Measurements from ENCODE around the gene NCOA1.
"Not testable (repeated sequence)": the region's sequence is repeated elsewhere in the genome, so short reads cannot be mapped to it uniquely, and the experiment has no call there.

NCOA1 gene

DNA sequence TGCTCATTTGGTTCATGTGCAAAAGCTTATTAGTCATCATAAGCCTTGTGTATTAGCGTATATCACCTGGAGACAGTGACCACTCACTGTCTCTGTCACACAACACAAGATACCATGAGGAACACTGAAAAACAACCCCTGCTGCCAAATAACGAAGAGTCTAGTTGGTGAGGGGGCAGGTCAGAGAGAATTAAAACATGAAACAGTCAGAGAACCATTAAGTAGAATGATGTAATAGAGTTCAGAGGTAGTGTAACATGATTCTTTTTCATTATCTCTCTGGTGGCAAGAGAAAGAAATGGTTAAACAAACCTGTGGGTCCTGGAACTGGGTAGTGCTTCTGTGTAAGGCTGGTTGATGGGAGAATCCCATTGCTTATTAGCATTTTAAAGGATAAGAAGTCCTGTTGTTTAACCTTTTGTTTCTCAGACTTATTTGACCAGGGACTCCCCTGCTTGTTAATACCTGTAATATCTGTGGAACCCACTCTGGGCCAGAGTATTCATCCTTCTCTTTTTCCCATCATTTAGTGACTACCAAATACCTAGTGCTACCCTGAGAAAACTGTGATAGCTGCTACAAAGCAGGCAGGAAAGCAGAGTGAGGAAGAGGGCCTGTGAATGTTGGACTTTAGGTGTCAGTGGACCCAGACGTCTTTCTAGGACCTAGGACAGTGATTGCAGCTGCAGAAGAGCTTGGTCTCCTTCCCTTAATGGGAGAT lies 264.1 kb downstream of the NCOA1 start:
- no peak for DNase-seq

DNA sequence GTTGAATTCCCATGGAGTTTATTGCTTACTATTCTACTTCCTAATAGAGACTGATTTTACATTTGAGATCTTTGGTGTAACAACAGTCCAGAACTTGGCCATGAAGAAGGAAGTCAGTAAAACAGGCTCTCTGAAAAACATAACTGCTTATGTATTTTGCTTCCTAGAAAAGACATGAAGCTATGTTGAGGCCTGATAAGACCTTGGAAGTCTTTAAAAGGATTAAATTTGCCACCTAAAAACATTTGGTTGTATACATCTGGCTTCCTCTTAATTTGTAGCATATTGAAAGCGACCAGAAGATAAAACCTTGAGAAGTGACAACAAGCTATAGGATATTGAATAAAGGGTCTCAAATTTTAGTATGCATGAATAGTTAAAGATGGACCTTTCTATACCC lies 265.7 kb downstream of the NCOA1 start:
- DNase-seq = no peak

DNA sequence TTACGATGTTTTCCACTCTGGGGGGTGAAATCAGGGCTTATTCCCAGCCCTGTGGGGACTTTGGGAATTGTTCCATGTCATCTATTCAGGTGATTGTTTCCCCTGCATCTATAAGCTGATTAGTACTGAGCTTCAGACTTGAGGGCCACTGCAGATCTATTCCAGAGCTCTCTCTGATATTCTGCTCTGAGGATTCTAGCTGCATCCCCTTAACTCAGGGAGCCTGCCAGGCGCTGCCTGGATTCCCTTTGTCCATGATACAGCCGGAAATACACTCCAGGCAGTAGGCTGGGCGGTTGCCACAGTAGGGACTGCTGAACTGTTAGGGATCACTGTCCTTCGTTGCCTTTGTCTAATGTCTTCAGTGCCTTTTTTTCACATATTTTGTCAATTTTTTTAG lies 270.8 kb downstream of the NCOA1 start:
- no peak for DNase-seq

DNA sequence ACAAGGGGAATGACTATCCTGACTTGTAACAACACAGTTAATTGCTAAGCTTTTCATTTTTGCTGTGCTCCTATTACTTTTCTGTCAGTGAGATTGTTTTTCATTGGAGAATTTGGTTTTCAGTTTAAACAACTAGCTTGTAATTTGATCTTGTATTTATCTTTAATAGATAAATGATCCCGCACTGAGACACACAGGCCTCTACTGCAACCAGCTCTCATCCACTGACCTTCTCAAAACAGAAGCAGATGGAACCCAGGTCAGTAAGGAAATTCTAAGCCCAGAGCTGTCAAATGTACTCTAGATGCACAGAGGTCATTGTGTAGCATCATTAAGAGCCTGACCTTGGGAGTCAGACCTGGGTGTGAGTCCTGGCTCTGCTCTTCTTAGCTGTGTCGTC lies 271.5 kb downstream of the NCOA1 start:
- DNase-seq = no peak

DNA sequence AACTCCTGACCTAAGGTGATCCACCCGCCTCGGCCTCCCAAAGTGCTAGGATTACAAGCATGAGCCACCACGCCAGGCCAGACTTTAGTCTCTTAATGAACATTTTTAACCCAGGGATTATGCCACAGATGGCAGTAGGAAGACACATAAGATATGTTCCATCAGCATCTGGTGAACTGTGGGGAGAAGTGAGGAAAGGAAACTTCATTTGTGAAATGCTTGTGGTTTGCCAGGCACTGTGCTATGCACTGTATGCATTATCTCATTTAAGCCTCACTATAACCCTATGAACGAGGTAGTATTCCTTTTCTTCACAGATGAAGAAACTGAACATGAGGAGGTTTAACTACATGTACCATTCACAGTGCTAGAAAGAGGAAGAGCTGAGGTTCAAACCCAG lies 272.8 kb downstream of the NCOA1 start:
- no peak for DNase-seq

DNA sequence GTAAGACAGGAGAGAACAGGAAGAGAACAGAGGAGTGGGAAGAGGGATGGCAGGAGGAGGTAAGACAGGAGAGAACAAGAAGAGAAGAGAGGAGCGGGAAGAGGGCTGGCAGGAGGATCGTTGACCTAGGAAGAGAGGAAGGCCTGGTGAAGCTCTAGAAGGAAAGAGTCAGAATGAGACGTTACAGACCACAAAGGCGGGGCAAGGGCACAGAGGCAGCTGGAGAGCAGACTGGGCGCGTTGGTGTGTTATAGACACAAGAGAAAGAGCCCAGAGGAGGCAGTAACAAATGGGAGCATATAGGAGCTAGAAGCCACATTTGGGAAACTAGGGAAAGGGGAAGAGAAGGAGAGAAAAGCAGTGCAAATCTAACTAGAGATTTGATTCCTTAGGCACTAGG lies 275.6 kb downstream of the NCOA1 start:
- no peak for DNase-seq

DNA sequence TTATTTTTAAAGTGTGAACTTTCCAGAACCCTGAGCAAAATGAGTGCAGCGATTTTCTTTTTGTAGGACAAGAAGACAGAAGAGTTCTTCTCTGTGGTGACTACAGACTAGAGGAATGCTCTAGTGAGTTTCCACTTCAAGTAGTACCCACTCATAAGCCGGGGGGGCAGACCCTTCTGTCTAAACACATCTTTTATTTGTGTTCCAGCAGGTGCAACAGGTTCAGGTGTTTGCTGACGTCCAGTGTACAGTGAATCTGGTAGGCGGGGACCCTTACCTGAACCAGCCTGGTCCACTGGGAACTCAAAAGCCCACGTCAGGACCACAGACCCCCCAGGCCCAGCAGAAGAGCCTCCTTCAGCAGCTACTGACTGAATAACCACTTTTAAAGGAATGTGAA lies 277.0 kb downstream of the NCOA1 start:
- DNase-seq = no peak

DNA sequence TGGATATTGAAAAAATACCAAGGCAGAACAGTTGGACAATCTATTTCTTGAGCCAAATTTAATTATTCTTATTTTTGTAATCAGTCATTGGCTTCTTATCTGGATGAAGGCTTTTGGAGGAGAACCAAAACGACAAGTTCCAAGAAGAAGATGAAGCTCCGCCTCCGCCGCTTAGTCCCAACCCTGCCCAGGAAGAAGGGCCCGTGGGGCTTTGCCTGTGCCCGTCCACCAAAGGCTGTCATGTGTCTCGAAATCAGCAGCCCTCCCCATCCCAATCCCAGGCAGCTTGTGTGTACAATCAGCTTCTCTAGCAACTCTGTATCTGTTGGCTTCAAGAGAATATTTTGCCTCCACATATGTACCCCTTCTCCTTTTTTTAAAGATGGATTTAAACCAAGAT lies 277.5 kb downstream of the NCOA1 start:
- DNase-seq = no peak

DNA sequence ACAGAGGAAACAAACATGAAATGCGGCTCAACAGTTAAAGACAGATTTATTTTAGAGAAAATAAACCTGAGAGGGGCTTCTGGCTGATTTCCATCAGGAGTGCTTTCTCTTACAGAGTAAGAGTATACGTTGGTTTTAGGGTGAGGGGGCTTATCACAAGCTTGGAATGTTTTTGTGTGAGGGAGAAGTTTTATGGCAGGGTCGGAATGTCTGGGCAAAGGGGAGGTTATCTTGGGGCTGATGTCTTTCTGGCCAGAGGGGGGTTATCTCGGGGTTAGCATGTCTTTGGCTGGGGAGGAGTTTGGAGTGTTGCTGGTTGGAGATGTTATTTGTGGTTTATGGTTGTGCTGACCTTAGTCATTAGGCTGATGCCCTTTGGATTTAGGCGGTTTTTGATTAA lies 280.0 kb downstream of the NCOA1 start:
- no peak for DNase-seq

DNA sequence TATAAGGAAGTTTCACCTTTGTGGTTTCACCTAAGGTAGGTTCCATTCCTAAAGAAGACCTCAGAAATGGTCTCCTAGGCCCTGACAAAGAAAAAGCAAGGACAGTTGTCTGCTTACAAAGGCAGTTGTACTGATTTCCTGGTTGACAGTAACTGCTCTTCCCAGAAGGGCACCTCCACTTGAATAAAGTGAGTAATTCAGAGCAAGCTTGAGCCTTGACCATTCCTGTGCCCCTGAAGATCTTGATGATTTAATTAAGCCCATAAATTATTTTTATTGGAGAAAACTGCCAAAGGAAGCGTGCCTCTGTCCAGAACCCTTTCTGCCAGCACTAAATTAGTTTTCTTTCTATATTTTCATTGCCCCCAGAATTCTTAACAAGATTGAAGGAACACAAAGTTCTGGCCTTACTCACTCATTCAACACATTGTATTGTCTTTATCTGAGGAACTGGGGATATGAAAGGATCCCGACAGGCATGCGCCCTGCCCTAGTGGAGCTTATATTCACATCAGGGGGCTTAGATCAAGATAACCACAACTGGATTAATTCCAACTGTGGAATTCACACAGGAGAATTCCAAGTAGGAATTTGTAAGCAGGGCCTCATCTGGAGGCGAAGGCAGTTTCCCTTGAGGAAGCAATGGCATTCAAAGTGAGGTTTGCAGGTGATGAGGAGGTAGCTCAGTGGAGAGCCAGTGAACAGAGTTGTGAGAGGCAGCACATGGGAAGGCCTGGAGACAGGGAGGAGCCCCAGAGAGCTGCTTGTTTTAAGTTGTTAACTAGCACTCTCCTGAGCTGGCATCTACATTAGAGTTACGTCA lies 280.9 kb downstream of the NCOA1 start:
- no peak for DNase-seq

DNA sequence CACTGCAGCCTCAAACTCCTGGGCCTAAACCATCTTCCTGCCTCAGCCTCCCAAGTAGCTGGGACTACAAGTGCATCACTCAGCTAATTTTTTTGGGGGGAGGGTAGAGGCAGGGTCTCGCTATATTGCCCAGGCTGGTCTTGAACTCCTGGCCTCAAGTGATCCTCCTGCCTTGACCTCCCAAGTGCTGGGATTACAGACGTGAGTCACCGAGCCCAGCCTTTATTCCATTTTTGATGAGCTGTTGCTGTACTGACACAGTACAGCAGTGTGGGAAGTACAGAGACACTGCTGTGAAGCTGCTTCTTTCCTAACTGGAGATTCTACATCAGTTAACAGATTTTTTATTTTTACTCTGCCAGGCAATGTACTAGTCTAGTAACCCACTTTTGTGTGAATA lies 283.3 kb downstream of the NCOA1 start:
- no peak for DNase-seq

DNA sequence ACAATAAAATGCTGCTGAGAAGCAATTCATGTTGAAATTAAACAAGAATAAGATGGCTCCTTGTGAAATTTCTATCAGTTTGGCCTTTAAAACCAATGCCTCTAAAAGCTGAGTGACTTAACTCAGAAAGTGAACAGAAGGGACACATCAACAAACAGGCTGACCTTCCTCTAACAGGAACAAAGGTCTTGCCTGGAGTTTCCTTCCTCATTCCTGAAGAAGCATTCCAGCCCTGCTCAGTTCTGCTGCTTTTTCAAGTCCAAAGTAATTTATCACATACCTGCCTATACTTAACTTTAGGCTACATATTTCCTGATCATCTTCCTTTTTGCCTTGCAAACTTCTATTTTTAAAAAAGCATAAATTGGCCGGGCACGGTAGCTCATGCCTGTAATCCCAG lies 288.1 kb downstream of the NCOA1 start:
- DNase-seq = no peak

DNA sequence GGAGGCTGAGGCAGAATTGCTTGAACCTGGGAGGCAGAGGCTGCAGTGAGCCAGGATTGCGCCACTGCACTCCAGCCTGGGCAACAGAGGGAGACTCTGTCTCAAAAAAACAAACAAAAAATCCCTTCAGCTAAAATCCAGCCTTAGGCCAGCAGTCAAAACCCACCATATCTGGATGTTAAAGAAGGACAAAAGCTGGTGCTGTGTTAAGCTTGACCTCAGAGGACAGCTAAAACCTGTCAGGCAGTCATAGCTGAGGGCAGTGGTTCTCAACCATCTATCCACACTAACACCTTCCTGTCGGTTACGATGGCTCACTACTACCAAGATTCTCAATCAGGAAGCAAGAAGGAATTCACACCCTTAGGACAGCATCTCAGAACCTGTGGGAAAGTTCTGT lies 292.6 kb downstream of the NCOA1 start:
- no peak for DNase-seq

DNA sequence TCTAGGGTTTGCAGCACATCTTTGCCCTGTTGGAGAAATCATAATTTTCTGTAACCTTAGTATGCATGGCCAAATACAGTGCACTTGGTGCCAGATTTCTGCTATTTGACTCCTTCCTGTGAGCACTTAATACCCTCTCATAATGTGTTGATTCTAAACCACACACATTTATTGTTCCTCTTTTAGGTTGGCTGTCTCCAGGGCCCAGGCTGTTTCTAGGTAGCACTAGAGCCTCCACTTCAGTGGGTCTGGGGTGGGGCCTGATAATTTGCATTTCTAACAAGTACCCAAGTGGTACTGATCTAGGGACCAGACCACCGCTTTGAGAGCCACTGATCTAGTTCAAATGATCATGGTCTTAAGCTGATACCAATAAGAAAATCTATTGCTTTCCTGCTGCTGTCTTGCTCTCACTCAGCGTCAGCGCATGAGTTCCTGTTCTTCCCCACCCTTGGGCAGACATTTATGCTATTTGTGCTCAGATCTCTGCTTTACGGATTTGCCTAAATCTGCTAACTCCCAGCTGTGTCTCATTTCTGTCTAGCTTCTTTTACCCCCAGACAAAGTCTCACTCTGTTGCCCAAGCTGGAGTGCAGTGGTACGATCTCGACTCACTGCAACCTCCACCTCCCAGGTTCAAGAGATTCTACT lies 294.7 kb downstream of the NCOA1 start:
- DNase-seq = no peak

DNA sequence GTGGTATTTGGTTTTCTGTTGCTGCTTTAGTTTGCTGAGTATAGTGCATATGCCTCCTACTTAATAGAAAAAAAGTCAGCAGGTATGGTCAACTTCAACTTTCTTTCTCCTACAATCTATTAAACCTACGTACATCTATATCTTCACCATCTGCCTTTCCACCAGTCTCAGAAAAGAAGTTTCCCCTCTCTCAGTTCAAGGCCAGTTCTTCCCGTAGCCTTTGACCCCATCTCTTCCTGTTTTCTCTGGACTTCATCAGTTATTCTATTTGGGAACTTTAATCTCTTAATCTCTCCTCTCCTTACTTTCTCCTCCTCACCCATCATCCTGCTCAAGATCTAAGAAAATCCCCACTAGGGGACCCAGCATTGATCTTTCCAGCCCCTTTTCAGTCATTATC lies 296.5 kb downstream of the NCOA1 start:
- no peak for DNase-seq

DNA sequence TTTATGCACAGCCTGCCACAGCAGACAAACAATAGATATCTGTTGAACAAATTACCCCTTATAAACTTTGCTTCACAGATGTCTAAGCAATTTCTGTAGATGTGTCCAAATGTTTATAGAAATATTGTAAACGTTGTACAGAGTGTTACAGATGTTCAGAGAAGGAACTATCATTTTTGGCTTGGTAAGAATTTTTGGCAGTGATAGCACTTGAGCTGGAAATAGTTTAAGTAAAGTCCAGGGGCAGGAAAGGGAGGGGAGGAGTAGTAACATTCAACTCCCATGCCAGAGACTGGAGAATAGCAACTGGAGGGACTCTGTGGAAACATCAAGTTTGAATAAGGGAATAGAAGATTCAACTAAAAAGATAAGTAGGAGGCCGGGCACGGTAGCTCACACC lies 297.8 kb downstream of the NCOA1 start:
- no peak for DNase-seq

DNA sequence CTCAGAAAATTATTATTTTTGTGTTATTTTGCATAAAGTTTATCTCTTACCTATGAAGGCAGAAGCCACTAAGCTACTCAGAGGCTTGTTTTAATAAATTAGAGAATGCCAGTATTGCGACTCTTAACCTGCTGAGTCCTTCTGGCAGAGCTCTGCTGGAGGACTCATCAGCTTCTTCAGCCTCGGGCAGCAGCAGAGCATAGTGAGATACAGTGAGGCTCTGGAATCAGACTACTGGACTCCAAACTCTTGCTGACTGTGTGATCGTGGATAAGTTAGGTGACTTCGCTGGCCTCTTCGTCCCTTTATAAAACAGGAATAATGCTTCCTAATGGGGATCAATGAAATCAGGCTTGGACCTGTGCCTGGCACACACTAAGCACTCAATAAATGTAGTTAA lies 300.4 kb downstream of the NCOA1 start:
- DNase-seq = no peak

DNA sequence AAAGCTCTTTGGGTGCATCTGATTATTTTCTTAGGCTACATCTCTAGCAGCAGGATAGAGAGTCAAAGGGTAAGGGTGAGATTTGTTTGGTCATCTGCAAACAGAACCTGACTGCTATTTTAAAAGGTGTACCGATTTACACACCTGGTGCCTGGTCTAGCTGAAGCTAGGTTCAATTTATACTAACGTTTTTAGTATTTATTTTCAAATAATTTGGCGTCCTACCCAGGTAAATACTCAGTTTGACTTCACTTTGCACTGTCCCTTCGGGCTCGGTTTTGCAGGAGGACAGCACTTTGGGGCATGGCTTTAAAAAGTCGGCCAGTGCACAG lies 301.5 kb downstream of the NCOA1 start:
- no peak for DNase-seq

DNA sequence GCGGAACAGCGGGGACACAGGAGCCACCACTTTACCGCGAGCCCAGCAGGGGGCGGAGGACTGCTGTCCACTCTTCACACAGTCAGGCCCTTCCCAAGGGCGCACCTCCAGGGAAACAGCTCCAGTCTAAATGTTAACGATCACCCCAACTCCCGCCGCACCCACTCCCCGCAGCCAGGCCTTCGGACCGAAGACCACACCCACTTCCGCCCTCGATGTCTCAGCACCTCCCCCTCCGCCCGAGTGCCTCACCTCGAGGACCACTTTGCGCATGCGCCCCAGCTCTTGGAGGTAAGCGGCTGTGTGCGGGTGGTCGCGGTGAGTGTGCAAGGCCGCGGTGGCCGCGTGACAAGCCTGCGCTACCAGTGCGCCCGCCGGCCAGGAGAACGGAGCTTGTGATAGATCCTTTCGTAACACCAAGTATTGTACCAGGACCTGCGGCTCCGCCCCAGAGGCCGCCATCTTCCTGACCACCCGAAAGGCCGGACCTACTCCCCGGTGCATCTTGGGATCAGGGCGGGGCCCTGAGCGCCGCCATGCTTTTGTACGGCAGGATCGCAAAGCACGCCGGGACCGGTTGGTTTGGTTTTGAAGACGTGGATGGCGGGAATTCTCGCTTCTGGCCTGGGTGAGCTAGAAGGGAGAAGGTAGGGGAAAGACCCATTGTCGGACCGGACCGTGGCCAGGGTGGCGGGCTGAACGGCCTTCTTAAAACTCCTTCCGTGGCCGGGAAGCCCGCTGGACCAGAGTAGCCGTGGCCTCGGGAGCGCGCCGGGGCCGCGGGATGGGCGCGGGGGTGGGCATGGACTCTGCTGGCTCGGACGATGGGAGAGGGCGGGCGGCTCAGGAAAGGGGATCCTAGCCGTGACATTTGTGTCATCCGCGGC lies 302.1 kb downstream of the NCOA1 start, which contains the start of the genes CENPO and PTRHD1:
CENPO (plus strand) TSS at position 552 of the 887 bp plus-strand sequence. CDS start 495 bp downstream, outside the sequence.
PTRHD1 (minus strand) TSS at position 518 of the 887 bp plus-strand sequence; CDS start at position 504, 14 bp downstream.
- DNase-seq = peak; percentile 96

DNA sequence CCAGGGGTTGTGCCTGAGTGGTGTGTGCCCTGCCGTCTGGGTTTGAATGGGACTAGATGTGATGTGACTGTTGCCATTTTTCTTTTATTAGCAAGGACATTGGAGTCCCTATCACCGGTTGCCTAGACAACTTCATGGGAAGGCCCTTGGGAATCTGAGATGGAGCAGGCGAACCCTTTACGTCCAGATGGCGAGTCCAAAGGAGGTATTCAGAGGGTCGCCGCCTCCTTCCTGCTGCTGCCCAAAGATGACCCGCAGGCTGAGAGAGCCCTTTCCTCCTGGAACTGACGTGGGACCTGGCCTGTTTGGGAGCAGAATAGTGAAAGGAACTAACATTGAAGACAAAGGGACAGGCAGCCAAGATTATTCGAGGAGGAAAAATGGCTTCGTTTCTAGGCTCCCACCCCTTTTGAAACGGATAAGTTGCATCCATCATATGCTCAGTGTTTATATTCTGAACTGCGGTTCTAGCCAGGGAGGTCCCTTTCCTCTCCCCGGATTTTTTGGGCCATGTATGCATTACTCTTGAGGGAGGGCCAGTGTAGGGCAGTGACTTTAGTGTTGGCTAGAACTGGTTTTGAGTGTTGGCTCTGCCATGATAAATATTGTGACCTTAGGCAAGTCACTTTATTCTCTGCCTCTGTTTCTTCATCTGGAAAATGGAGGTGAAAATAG lies 302.8 kb downstream of the NCOA1 start:
- DNase-seq = no peak

DNA sequence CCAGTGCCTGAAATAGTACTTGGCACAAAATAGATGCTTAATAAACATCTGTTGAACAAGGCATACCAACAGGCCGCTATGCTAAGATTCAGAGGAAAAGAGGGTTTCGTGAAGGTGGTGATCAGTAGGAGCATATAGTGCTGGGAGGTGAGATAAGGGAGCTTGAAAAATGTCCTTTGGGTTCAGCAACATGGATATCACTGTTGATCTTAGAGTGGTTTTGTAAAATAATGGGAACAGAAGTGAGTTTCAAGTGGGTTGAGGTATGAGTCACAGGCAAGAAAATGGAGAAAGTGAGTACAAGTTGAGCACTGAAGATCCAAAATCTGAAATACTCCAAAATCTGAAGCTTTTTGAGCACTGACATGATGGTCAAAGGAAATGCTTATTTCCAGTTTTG lies 306.6 kb downstream of the NCOA1 start:
- no peak for DNase-seq

DNA sequence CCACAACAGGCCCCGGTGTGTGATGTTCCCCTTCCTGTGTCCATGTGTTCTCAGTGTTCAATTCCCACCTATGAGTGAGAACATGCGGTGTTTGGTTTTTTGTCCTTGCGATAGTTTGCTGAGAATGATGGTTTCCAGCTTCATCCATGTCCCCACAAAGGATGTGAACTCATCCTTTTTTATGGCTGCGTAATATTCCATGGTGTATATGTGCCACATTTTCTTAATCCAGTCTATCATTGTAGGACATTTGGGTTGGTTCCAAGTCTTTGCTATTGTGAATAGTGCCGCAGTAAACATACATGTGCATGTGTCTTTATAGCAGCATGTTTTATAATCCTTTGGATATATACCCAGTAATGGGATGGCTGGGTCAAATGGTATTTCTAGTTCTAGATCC lies 309.4 kb downstream of the NCOA1 start:
- DNase-seq = not testable (repeated sequence)
